ENCODE data around the gene C5orf52.

DNA sequence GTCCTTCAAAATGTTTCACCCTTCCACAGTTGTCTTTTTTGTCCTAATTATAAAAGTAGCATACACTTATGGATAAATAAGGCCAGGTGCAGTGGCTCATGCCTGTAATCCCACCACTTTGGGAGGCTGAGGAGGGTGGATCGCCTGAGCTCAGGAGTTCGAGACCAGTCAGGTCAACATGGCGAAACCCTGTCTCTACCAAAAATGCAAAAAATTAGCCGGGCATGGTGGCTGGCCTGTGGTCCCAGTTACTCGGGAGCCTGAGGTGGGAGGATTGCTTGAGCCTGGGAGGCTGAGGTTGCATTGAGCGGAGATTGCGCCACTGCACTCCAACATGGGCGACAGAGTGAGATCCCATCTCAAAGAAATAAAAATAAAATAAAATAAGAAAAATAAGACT lies 1.6 kb downstream of the C5orf52 start:
- TF ChIP-seq SMC3 (IDR thresholded peaks at IDR 0.05) (no peak), CEBPB (IDR thresholded peaks at IDR 0.05) (no peak), MYC (IDR thresholded peaks at IDR 0.05; ENCODE audit: borderline replicate concordance, low read length) (no peak)
- TF ChIP-seq, protein P1, sequence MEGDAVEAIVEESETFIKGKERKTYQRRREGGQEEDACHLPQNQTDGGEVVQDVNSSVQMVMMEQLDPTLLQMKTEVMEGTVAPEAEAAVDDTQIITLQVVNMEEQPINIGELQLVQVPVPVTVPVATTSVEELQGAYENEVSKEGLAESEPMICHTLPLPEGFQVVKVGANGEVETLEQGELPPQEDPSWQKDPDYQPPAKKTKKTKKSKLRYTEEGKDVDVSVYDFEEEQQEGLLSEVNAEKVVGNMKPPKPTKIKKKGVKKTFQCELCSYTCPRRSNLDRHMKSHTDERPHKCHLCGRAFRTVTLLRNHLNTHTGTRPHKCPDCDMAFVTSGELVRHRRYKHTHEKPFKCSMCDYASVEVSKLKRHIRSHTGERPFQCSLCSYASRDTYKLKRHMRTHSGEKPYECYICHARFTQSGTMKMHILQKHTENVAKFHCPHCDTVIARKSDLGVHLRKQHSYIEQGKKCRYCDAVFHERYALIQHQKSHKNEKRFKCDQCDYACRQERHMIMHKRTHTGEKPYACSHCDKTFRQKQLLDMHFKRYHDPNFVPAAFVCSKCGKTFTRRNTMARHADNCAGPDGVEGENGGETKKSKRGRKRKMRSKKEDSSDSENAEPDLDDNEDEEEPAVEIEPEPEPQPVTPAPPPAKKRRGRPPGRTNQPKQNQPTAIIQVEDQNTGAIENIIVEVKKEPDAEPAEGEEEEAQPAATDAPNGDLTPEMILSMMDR (IDR thresholded peaks at IDR 0.05) = no peak

Measured in A549 (cell line).